HL-60/S4 treated with retinoic acid at 250 ng/mL for 4 days and 3 days (cell line): ENCODE results near the gene TRPT1.

ENCODE experiments used
- in situ Hi-C: fragments of 300-500 bp; cut with MboI; formaldehyde crosslinking; loops from 2 replicates; pipeline ENCODE4 v1.7.0; 2022; ENCODE audit warnings: low sequenced_read_pairs

TRPT1 gene

GRCh38 chr11:64231546-64231945 is 5.6 kb upstream of the TRPT1 start:
- in situ Hi-C loops = no loop called here

- in situ Hi-C loops = no loop called here
Measured at GRCh38 chr11:64230985-64231365, 5.0 kb upstream of the TRPT1 start.

GRCh38 chr11:64230171-64230984 is 4.4 kb upstream of the TRPT1 start, which contains the start of gene DNAJC4:
Gene DNAJC4 (plus strand): TSS chr11:64230548. CDS start chr11:64230855, 307 bp downstream.
- in situ Hi-C loops = no loop called here

DNA sequence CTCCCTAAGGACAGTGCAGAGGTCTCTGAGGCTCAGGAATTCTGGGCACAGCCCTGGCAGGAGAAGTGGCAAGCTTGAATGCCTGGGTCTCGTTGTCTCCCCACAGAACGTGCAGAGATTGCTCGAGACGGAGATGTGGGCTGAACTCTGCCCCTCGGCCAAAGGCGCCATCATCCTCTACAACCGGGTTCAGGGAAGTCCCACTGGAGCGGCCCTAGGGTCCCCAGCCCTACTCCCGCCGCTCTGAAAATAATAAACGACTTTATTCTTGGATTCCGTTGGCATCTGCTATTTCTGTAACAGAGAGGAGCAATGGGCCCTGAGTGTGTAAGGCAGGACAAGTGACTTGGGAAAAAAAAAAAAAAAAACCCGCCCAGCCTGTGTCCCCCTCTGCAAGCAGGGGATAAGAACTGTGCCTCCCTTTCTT is 3.8 kb upstream of the TRPT1 start:
- in situ Hi-C loops = no loop called here

DNA sequence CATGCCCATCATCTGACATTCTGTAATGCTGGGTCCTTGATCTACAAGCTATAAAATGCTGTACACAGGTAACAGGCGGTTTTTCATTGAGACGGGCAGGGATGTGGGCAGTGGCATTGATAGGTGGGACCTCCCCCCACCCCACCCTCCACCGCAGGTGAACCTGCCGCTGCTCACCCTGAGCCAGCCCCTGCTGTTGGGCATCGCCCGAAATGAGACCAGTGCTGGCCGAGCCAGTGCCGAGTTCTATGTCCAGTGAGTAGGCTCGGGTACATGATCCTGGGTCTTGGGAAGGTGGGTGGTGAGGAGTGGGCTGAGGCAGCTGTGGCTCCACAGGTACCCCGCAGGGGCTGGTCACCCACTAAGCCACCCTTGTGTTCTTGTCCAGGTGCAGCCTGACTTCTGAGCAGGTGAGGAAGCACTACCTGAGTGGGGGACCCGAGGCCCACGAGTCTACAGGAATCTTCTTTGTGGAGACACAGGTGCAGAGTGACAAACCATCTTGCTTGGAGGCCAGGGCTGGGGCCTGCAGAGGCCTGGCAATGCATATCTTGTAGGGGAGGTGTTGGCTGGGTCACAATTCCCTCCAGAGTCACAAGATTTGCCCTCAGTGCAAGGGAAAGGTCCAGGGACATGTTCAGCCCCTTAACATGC is 3.2 kb upstream of the TRPT1 start:
- in situ Hi-C loops = no loop called here

GRCh38 chr11:64227405-64227956 is 1.5 kb upstream of the TRPT1 start:
- in situ Hi-C loops = no loop called here

- in situ Hi-C loops = no loop called here
Measured at GRCh38 chr11:64226507-64227051, 593 bp upstream of the TRPT1 start.

- in situ Hi-C loops = no loop called here
Measured at GRCh38 chr11:64224891-64225607, 937 bp downstream of the TRPT1 start.

DNA sequence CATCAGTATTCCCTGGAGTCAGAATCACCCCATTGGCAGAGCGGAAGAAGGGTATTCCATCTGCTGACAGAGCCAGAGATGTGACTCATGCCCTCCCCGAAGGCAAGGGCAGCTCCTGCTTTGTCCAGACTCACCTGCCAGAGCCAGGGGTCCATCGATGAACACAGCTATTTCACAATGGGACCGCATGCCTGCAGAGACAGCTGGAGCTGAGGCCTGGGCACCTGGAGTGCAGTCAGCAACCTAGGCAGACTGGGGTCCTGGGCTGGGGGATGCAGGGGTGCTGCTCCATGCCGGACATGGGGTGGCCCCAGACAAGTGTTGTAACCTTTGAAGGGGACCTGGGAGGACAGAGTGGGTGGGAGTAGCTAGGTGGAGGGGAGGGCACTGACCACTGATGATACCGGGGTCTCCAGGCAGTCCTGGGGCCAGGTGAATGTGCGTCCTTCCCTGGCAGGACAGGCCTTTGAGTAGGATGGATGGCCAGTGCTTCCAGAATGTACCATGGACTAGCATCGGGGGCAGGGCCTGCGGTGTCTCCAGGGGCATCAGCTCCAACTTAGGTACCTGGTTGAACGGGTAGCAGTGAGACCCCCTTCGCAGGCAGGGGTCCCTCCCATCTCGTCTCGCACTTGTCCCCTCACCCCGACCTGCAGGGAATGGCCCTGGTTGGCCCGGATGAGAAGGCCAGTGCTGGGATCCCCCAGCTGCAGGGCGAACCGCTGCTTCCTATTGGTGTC is 1.7 kb downstream of the TRPT1 start:
- in situ Hi-C loops = no loop called here

DNA sequence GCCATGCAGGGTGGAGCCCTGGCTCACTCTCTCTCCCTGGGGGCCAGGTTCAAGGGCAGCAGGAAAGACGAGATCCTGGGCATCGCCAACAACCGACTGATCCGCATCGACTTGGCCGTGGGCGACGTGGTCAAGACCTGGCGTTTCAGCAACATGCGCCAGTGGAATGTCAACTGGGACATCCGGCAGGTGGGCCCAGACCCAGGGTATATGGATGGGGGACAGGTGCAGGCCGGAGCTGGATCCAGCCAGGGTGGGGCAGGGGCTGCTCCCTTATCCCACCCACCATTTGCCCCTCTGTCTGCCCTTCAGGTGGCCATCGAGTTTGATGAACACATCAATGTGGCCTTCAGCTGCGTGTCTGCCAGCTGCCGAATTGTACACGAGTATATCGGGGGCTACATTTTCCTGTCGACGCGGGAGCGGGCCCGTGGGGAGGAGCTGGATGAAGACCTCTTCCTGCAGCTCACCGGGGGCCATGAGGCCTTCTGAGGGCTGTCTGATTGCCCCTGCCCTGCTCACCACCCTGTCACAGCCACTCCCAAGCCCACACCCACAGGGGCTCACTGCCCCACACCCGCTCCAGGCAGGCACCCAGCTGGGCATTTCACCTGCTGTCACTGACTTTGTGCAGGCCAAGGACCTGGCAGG is 2.9 kb downstream of the TRPT1 start:
- in situ Hi-C loops = no loop called here

DNA sequence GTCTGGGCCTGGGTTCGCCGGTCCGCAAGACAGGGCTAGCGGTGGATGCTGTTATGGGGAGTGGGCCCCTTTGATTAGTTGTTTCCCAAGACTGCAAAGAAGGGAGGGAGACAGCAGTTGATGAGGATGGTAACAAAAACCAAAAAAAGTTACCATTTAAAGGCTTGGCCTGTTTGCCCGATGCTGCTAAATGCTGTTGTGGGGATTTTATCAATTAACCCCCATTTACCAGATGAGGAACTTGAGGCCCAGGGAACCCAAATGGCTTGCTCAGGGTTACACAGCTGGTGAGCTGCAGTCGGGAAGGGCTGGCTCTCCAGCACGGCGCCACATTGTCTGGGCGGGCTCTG is 3.4 kb downstream of the TRPT1 start:
- in situ Hi-C loops = no loop called here

DNA sequence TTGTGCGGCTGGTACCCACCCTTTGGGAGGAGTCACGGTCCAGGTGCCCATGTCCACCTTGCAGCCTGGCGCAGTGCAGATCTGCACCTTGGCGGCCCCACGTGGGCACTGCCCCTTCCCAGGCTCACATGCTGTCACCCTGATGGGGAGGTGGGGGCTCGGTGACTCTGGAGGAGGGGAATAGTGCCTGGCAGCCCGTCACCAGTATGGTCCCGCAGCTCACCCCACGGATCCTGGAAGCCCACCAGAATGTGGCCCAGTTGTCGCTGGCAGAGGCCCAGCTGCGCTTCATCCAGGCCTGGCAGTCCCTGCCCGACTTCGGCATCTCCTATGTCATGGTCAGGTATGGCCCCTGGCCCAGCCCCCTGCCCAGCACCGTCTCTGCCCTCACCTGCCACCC is 5.2 kb downstream of the TRPT1 start:
- in situ Hi-C loops = no loop called here

GRCh38 chr11:64220271-64220670 is 5.7 kb downstream of the TRPT1 start:
- in situ Hi-C loops = no loop called here

DNA sequence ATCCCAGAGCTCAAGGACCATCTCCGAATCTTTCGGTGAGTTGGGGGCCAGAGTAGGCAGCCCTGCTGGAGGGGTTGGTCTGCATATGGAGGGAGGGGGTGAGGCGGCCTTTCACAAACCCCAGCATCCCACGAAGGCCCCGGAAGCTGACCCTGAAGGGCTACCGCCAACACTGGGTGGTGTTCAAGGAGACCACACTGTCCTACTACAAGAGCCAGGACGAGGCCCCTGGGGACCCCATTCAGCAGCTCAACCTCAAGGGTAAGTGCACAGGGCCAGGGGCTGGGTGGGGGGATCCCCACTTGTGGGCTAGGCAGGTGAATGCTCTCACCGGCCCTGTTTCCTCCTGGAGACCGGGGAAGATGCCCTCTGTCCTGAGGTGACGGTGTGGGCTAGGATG is 6.2 kb downstream of the TRPT1 start:
- in situ Hi-C loops = no loop called here

DNA sequence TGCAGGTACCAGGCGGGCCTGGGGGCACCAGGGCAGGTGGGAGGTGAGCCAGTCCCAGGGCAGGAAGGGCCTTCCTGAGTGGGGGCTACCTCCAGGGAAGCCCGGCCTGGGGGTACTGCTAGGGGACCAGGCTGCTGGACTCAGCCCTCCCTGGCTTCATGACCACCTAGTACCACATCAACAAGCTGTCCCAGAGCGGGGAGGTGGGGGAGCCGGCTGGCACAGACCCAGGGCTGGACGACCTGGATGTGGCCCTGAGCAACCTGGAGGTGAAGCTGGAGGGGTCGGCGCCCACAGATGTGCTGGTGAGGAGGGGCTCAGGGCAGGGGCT is 6.7 kb downstream of the TRPT1 start:
- in situ Hi-C loops = no loop called here

DNA sequence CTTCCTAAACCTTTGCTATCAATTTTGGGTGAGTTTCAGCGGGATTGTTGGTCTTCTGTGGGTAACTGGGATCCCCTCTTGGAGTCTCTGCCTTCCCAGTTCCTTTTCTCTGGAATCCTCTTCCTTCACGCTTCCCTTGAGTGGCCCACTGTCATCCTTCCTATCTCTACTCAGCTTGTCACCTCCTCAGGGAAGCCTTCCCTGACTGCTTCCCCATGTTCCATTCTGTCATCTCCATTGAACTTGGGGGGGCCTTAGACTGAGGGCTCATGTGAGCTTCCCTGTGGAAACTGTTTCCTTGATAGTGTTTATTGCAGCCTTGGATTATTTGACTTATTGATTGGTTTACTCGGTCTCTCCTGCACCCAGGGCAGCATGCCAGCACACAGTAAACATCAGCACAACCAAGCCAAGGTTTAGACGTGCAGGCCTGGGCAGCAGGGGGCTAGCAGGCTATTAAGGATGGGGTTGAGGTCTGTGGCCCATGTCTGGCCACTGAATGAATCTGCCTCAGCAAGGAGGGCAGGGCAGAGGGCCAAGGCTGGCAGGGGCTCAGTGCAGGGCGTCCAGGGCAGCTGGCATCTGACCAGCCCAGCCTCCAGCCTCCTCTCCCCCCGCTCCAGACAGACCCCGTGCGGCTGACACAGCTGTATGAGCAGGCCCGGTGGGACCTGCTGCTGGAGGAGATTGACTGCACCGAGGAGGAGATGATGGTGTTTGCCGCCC is 7.2 kb downstream of the TRPT1 start:
- in situ Hi-C loops = no loop called here

DNA sequence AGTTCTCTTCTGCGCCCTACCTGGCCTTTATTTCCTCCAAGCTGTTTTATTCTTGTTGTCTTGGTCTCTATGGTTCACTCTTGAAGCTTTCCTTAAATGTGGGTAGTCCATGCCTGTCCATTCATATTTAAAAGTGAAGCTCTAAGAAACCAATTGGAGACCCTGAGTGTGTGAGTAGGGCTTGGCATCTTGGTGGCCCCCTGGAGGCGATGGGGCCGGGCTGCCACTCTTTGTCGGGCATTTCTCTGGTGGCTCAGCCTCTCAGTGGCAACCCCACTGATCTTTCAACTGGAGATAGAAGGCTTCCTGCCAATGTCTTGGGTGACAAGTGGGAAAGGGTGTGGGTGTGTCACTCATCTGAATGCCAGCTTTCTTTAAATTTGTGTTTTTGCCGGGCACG is 9.1 kb downstream of the TRPT1 start:
- in situ Hi-C loops = no loop called here

- in situ Hi-C loops = no loop called here
Measured at GRCh38 chr11:64211181-64211872, 14.7 kb downstream of the TRPT1 start.
